ENCODE results near the gene CNN2. TPM values are rescaled to one million over a fixed set of nuclear protein-coding genes. Genes with fewer than 3 reads are reported as not detected.

CNN2 gene
- total and polyA plus RNA-seq, 2 of the 4 experiments (the other 2 are of a cell fraction) = 272 to 395 TPM

DNA sequence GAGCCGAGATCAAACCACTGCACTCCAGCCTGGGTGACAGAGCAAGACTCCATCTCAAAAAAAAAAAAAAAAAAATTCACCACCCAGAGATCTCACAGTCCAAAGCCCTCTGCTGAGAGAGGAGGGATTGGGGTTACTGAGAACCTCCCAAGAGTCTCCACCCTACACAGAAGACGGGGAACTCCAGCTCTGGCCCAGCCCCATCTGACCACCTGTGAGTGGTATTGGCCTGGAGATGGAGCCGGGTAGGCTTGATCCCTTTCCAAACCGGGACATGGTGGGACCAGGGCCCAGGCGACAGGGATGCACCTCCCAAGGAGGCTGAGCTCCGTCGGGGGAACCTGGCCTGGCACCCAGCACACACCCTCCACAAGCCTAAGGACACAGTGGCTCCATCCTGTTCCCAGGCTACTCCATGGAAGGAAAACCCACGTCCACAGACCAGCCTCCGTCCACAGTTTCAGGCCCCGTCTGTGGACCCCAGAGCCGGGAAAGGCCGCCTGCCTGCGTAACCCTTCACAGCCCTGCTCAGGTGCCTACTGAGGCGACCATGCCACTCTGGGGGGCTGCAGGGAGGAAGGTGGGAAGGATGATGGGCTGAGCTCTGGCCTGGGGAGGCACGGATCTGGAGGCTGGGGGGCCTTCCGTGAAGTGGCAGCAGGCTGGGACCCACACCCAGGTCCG is 7.3 kb upstream of the CNN2 start (continued):
- TF ChIP-seq, protein P1, sequence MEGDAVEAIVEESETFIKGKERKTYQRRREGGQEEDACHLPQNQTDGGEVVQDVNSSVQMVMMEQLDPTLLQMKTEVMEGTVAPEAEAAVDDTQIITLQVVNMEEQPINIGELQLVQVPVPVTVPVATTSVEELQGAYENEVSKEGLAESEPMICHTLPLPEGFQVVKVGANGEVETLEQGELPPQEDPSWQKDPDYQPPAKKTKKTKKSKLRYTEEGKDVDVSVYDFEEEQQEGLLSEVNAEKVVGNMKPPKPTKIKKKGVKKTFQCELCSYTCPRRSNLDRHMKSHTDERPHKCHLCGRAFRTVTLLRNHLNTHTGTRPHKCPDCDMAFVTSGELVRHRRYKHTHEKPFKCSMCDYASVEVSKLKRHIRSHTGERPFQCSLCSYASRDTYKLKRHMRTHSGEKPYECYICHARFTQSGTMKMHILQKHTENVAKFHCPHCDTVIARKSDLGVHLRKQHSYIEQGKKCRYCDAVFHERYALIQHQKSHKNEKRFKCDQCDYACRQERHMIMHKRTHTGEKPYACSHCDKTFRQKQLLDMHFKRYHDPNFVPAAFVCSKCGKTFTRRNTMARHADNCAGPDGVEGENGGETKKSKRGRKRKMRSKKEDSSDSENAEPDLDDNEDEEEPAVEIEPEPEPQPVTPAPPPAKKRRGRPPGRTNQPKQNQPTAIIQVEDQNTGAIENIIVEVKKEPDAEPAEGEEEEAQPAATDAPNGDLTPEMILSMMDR (conservative IDR thresholded peaks at IDR 0.05; ENCODE audit: low read depth, low read length) = no peak

DNA sequence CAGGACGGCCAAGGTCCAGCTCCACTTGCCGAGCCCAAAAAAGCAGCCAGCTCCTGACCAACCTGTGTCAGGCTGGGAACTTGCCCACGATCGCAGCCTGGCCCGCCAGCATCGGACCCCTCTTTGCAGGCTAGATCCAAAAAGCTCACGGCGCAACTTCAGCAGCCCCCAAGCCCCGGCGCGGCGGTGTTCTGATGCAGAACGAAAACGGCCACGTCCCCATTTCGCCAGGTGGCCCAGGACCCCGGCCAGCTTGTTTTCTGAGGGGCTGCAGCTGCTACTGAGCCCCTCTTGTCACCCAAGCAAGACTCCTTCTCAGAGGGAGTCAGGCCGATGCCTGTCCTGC is 6.8 kb upstream of the CNN2 start:
- H3K9me3 ChIP-seq (ENCODE audit: control insufficient read depth, insufficient read depth, low read length) = no peaks in the 10 kb centered on the region
- H3K79me1 ChIP-seq (ENCODE audit: low read depth in 1 of 2, low read length in 2 of 2) = peaks cover 0 to 50% of the 10 kb centered on the region in 2 experiments; a peak in 2 of 4 replicates
- H3K36me3 ChIP-seq (ENCODE audit: control insufficient read depth, insufficient read depth, low read length) = no peaks in the 10 kb centered on the region; the same call in 1 of the 2 replicates
- H3K4me3 ChIP-seq (ENCODE audit: insufficient read depth, low read depth, low read length) = peak overlapping the region; percentile 66
- no peak overlapping the region for H3K18ac ChIP-seq (ENCODE audit: low read depth, low read length)
- no peaks in the 10 kb centered on the region for H3K27me3 ChIP-seq (ENCODE audit: control insufficient read depth, insufficient read depth, low read length)
- H3K4me1 ChIP-seq (ENCODE audit: control insufficient read depth, insufficient read depth, low read length) = peaks cover 33% of the 10 kb centered on the region
- DNase-seq (no peak), ATAC-seq (ENCODE audit: low read depth) (no peak)
- intact Hi-C loops (cut with micrococcal nuclease) (no loop called here), dilution Hi-C loops (cut with HindIII; ENCODE audit: low sequenced_read_pairs, unreplicated experiment) (no loop called here), in situ Hi-C loops (cut with MboI; ENCODE audit: low sequenced_read_pairs) (no loop called here)
- H4K91ac ChIP-seq (ENCODE audit: insufficient read depth, low read depth, low read length) = no peak overlapping the region
- peak overlapping the region; percentile 98 for H3K4me2 ChIP-seq (ENCODE audit: low read depth, low read length)
- peak overlapping the region; percentile 51 for H2AFZ ChIP-seq (replicated peaks; ENCODE audit: low read length, poor library complexity)
- BruUV-seq (replicated peaks) = no TSS peak
- peak overlapping the region; percentile 55 for H2AK9ac ChIP-seq (replicated peaks; ENCODE audit: low read depth, low read length, poor library complexity)
- ChIA-PET POLR2A (ENCODE audit: unreplicated experiment) (interaction anchor here (0.7 to 1.4 kb wide), 2 partner anchors 8 to 9 kb away, joined by 3 to 5 read pairs; no protein-coding TSS in a partner anchor), CTCF (interaction anchor here (0.5 kb wide), 1 partner anchor 174 kb away, joined by 4 read pairs; no protein-coding TSS in a partner anchor)
- H4K20me1 ChIP-seq (ENCODE audit: insufficient read depth, low read length) = peaks cover 63% of the 10 kb centered on the region
- peak overlapping the region; percentile 66 for H3K27ac ChIP-seq (ENCODE audit: insufficient read depth, low read length)
- peak overlapping the region; percentile 87; the same call in 1 of the 2 replicates for H3K14ac ChIP-seq (replicated peaks; ENCODE audit: low read depth, low read length)
- H2BK20ac ChIP-seq (ENCODE audit: low read depth, low read length) = no peak overlapping the region
- H2BK120ac ChIP-seq (ENCODE audit: low read depth, low read length) = no peak overlapping the region
- peaks cover 9% of the 10 kb centered on the region; the same call in 1 of the 2 replicates for H3K9me1 ChIP-seq (ENCODE audit: insufficient read depth, low read length)
- no peak overlapping the region for H4K8ac ChIP-seq (ENCODE audit: low read depth in 2 of 2, low read length in 2 of 2)
- H3K9ac ChIP-seq (ENCODE audit: low read depth, low read length) = peak overlapping the region; percentile 93
- H2AK5ac ChIP-seq (ENCODE audit: low read depth, low read length) = peak overlapping the region; percentile 90; the same call in 1 of the 2 replicates
- peak overlapping the region; percentile 69; the same call in 1 of the 2 replicates for H3K56ac ChIP-seq (ENCODE audit: extremely low read depth, insufficient read depth, low read length)
- no peak overlapping the region for H2BK15ac ChIP-seq (ENCODE audit: low read depth, low read length)
- WGBS, 2 experiments (ENCODE audit: extremely low coverage in 2 of 2, insufficient read length in 1 of 2) = 11% methylated on average over 1 of the region's 18 CpGs; no CpG with 5 or more reads in 1 of the 2 experiments
- H4K5ac ChIP-seq (ENCODE audit: low read depth, low read length) = no peak overlapping the region
- H2BK5ac ChIP-seq (ENCODE audit: low read depth, low read length, poor library complexity, severe bottlenecking) = no peak overlapping the region
- H3K23ac ChIP-seq (ENCODE audit: low read depth, low read length) = peak overlapping the region; percentile 93
- peak overlapping the region; percentile 78; the same call in 1 of the 2 replicates for H3K4ac ChIP-seq (ENCODE audit: low read depth, low read length)
- TF ChIP-seq CEBPB (IDR thresholded peaks at IDR 0.05; ENCODE audit: low read depth, low read length) (no peak), FOS (IDR thresholded peaks at IDR 0.05; ENCODE audit: low read depth, low read length) (no peak), SMC3 (IDR thresholded peaks at IDR 0.05; ENCODE audit: low read depth, low read length) (no peak)
